PFSK-1 (cell line): Measurements from ENCODE around the gene MAN1C1.

Experiments
- FOXP2 ChIP-seq: optimal IDR thresholded peaks from 2 replicates; pipeline ENCODE3; 2011; ENCODE audit warnings: borderline replicate concordance, control low read depth, inconsistent platforms; ENCODE audit not compliant: insufficient read depth; ENCODE audit errors: extremely low read length, extremely low read depth
- POLR2AphosphoS5 ChIP-seq: IDR thresholded peaks from 2 replicates; pipeline ENCODE4 v1.6.1; 2012; ENCODE audit warnings: low read depth, mild to moderate bottlenecking, control low read depth, low read length, moderate library complexity
- SIN3A ChIP-seq: IDR thresholded peaks from 2 replicates; pipeline ENCODE4 v1.6.1; 2012; ENCODE audit warnings: mild to moderate bottlenecking, low read length, moderate library complexity, borderline replicate concordance; ENCODE audit not compliant: insufficient read depth
- TAF1 ChIP-seq: IDR thresholded peaks from 2 replicates; pipeline ENCODE4 v1.6.1; 2012; ENCODE audit warnings: low read length, control low read depth, borderline replicate concordance; ENCODE audit not compliant: insufficient read depth
- TF ChIP-seq, protein P1 (sequence below), 2 experiments: IDR thresholded peaks; 2 replicates each; pipeline versions ENCODE4 v1.6.1 to v1.8.0; 2011 to 2012; ENCODE audit warnings: low read depth in 2 of 2, low read length in 2 of 2, control low read depth in 1 of 2, inconsistent platforms in 1 of 2, mild to moderate bottlenecking in 1 of 2, moderate library complexity in 1 of 2; ENCODE audit not compliant: insufficient read depth in 1 of 2

MAN1C1 gene

DNA sequence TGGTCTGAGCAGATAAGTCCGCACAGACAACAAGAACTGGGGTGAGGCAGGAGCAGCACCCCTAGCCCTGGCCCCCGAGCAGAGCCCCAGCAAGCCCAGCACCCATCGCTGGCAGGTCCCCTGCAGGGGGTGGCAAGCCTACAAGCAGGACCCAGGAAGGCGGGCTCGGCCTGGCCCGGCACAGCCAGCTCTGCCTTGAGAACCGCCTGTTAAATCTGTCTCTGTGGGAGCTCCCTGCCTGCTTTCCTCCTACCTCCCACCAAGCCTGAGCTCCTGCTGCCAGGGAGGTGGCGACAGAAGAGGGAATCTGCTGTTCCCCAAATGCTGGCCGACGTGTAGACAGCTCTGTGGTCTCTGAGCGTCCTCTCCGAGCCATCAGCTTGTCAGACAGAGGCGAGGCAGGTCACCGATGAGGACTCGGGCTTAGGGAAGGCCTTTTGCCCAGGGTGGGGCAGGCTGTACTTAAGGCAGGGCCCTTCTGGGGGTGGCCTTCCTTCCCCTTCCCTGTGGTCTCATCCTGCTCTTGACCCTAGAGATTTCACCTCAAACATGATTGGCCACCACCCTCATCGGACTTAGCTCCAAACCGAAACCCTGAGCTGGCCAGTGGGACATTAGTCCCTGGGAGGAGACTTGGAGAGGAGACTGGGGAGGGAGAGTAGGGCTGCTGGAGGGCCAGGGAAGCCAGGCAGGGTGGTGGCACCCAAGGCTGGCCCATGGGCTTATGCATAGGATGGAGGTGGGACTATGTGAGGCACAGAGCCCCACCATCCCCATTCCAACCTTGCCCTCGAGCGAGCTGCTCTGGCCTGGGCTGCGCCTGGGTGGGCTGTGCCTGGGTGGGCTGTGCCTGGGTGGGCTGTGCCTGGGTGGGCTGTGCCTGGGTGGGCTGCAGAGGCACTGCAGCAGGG is 191.1 kb downstream of the MAN1C1 start:
- no peak for TF ChIP-seq SIN3A
- no peak for TF ChIP-seq POLR2AphosphoS5
- no peak for TF ChIP-seq TAF1
- TF ChIP-seq FOXP2, result no peak
- TF ChIP-seq, protein P1, sequence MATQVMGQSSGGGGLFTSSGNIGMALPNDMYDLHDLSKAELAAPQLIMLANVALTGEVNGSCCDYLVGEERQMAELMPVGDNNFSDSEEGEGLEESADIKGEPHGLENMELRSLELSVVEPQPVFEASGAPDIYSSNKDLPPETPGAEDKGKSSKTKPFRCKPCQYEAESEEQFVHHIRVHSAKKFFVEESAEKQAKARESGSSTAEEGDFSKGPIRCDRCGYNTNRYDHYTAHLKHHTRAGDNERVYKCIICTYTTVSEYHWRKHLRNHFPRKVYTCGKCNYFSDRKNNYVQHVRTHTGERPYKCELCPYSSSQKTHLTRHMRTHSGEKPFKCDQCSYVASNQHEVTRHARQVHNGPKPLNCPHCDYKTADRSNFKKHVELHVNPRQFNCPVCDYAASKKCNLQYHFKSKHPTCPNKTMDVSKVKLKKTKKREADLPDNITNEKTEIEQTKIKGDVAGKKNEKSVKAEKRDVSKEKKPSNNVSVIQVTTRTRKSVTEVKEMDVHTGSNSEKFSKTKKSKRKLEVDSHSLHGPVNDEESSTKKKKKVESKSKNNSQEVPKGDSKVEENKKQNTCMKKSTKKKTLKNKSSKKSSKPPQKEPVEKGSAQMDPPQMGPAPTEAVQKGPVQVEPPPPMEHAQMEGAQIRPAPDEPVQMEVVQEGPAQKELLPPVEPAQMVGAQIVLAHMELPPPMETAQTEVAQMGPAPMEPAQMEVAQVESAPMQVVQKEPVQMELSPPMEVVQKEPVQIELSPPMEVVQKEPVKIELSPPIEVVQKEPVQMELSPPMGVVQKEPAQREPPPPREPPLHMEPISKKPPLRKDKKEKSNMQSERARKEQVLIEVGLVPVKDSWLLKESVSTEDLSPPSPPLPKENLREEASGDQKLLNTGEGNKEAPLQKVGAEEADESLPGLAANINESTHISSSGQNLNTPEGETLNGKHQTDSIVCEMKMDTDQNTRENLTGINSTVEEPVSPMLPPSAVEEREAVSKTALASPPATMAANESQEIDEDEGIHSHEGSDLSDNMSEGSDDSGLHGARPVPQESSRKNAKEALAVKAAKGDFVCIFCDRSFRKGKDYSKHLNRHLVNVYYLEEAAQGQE (IDR thresholded peaks at IDR 0.05; ENCODE audit: insufficient read depth in 1 of 2, low read depth in 2 of 2, low read length in 2 of 2), result no peak

DNA sequence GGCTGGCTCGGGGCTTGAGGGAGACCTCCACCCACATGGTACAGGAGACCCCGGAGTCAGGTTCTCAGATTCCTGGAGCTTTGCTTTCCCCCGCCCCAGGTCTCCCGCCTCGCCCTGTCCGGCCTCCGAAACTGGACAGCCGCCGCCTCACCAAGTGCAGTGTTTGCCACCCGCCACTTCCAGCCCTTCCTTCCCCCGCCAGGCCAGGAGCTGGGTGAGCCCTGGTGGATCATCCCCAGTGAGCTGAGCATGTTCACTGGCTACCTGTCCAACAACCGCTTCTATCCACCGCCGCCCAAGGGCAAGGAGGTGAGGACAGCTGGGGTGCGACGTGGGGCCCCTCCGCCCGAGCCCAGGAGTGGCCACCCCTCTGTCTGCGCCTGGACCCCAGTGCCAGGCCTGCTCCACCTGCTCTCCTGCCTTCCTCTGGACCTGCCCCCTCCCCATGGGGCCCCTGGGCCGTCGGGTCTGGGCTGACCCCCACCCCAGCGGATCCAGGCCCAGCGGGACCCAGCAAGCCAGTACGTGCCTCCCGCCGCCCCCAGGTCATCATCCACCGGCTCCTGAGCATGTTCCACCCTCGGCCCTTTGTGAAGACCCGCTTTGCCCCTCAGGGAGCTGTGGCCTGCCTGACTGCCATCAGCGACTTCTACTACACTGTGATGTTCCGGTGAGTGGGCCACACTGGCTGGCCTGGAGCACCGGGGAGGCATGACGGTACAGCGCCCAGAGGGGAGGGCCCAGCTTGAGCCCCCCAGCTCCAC is 192.1 kb downstream of the MAN1C1 start:
- no peak for TF ChIP-seq FOXP2
- TF ChIP-seq, protein P1 (IDR thresholded peaks at IDR 0.05; ENCODE audit: insufficient read depth in 1 of 2, low read depth in 2 of 2, low read length in 2 of 2), result no peak
- no peak for TF ChIP-seq POLR2AphosphoS5
- no peak for TF ChIP-seq SIN3A
- TF ChIP-seq TAF1, result no peak

DNA sequence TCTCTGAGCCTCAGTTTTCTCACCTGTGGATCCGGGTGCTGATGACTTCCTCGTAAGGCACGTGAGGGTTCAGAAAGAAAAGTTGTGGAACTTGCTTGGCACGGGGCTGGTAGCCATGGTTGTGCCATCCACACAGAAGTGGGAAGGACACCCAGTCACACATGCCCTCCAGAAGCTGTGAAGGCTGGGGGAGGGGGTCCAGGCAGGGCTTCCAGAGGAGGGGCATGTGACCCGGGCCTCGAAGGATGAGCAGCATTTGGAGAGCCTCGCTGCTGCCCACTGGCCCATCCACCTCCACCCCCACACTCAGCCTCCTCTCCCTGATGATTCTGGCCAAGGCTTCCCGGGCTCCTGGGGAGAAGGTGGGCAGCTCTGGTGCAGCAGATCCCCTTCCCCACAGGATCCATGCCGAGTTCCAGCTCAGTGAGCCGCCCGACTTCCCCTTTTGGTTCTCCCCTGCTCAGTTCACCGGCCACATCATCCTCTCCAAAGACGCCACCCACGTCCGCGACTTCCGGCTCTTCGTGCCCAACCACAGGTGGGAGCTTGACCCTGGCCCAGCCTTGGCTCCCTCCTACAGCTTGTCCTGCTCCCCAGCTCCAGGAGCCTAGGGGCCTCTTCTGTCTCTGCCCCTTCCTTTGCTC is 192.8 kb downstream of the MAN1C1 start:
- no peak for TF ChIP-seq SIN3A
- TF ChIP-seq, protein P1 (IDR thresholded peaks at IDR 0.05; ENCODE audit: insufficient read depth in 1 of 2, low read depth in 2 of 2, low read length in 2 of 2), result no peak
- TF ChIP-seq POLR2AphosphoS5, result no peak
- no peak for TF ChIP-seq FOXP2
- no peak for TF ChIP-seq TAF1

DNA sequence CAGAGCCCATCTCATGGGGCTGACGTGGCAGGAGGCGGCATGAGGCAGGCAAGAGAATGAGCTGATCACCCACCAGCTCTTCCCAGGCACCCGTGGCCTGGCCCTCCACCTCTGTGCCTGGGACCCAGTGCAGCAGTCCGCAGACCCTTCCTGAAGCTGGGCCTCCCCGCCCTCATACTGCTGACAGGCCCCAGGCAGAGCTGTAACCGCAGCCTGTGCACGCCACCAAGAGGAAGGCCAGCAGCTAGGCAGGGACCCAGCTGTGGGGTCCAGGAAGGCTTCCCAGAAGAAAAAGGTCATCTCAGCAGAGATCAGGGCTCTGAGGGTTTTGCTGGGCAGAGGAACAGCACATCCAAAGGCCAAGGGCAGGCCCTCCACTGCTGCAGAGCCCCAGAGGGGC is 193.3 kb downstream of the MAN1C1 start:
- TF ChIP-seq, protein P1 (IDR thresholded peaks at IDR 0.05; ENCODE audit: insufficient read depth in 1 of 2, low read depth in 2 of 2, low read length in 2 of 2), result no peak
- TF ChIP-seq POLR2AphosphoS5 (no peak), FOXP2 (no peak), TAF1 (no peak), SIN3A (no peak)
